ENCODE results near the gene KRTAP10-1.

GRCh38 chr21:44530221-44530902 lies 9.6 kb downstream of the KRTAP10-1 start:
- TF ChIP-seq POLR2A (IDR thresholded peaks at IDR 0.05; ENCODE audit: low read depth, low read length) (no peak), POU2F2 (IDR thresholded peaks at IDR 0.05; ENCODE audit: low read depth, low read length) (no peak), POLR2AphosphoS5 (IDR thresholded peaks at IDR 0.05; ENCODE audit: low read depth, low read length) (no peak), TAF1 (IDR thresholded peaks at IDR 0.05; ENCODE audit: low read depth, low read length) (no peak), PAX5 (IDR thresholded peaks at IDR 0.05; ENCODE audit: insufficient read depth, low read length, severe bottlenecking) (no peak), SPI1 (IDR thresholded peaks at IDR 0.05; ENCODE audit: low read depth, low read length) (no peak)
